GM08714 (cell line): ENCODE measurements around the gene DACH1.

ENCODE experiments used
- H3K4me3 ChIP-seq: fragments of 200-500 bp; sonication (Bioruptor generic); 2 replicates; pipeline ENCODE4 v1.5.1; 2014; ENCODE audit warnings: mild to moderate bottlenecking, low read length, inconsistent platforms
- ZNF274 ChIP-seq: IDR thresholded peaks from 2 replicates; pipeline ENCODE4 v1.6.1; 2012; ENCODE audit warnings: mild to moderate bottlenecking, low read depth, low read length

DACH1 gene

DNA sequence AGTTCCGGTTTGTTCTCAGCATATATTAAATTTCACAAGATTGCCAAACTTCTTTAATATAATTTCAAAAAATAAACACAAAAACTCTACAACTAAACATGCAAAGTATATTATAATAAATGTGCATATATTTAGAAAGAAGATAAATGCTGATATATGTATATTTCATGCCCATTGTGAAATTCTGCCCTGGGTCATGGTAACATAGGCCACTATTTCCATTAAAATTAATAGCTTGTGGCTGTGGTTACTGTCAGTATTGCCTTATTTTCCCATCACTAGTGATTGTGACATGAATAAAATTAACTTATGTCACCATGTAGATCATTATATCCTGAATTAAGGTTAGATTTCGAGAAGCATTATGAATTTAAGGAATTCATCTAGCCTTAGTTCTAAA, 410.9 kb downstream of the DACH1 start:
- no peak for TF ChIP-seq ZNF274
- H3K4me3 ChIP-seq = no peak overlapping the region

DNA sequence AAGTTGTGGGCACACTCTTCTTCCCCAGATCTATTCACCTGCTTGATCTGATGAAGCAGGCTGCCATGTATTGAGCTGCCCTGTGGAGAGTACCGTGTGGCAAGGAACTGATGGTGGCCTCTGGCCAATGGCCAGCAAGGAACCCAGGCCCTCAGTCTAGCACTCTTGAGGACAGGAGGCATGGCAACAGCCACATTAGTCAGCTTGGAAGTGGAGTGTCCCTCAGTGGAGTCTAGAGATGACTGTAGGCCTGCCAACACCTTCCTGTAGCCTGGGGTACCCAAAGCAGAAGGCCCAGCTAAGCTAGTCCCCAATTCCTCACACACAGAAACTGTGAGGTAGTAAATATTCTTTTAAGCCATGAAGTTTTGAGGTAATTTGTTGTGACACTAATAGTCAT, 412.5 kb downstream of the DACH1 start:
- no peak for TF ChIP-seq ZNF274
- H3K4me3 ChIP-seq = no peak overlapping the region

DNA sequence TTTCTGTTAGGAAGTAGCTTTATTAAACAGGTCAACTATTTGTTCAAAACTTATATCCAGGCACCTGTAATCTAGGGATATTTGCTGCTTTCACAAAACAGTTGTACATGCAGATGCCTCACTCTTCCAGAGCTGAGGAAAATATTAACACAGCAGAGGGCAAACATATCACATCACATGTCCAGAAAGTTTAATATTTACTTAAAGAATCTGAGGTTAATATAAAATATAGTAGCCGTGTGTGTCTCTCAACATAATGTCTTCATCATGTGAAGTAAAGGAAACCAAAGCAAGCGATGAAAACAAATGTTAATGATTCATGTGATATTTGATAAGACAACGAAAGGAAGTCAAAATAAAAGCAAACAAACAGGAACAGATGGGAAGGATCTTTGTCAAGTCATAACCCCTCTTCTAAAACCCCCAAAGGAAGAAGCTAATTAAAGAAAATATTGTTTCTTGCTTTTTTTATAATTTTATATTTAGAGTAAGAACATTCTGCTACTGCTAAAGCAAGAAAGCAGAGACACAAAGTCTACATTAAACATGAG, 418.8 kb downstream of the DACH1 start:
- TF ChIP-seq ZNF274 = no peak
- no peak overlapping the region for H3K4me3 ChIP-seq

DNA sequence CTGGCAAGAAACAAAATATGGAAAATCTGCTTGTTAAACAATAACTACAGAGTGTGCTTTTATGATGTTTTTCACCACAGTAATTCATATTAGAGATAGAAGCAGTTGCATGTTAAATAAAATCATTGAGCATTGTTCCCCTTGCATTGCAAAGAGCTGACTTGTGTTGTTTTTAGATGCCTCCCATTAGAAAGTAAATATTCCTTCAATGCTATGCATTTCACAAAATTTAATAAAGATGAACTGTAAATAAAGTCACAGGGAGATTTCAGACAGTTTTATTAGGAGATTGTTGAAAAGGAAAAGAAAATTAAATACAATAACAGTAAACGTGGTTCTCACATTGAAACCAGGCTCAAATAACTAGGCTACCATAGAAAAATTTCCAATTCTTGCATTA, 429.3 kb downstream of the DACH1 start:
- no peak overlapping the region for H3K4me3 ChIP-seq
- TF ChIP-seq ZNF274 = no peak

DNA sequence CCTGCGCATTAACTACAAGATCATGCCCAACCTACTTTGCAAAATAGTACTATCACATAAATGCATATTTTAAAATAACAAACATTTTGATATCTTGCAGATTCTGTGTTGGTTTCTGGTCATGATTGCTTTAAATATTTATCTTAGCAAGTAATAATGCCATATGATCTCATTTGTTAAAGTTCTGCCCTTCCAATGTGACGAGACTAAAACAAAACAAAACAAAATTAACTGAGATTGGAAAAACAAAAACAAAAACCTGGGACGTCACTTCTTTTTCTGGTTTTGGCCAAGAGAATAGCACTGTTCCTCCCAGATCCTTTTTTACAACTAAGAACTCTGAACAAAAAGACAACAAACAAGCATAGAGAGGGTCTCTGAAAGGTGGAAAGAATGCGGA, 436.3 kb downstream of the DACH1 start:
- TF ChIP-seq ZNF274 = no peak
- H3K4me3 ChIP-seq = no peak overlapping the region

DNA sequence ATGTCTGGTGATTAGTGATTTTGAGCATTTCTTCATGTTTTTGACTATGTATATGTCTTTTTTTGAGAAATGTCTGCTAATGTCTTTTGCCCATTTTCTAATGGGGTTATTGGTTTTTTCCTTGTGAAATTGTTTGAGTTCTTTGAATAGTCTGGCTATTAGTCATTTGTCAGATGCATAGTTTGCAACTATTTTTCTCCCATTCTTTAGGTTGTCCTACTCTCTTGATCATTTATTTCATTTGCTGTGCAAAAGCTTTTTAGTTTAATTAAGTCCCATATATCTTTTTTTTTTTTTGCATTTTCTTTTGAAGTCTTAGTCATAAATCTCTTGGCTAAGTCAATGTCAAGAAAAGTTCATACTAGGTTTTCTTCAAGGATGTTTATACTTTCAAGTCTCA, 449.8 kb downstream of the DACH1 start:
- TF ChIP-seq ZNF274 = no peak
- H3K4me3 ChIP-seq = no peak overlapping the region

DNA sequence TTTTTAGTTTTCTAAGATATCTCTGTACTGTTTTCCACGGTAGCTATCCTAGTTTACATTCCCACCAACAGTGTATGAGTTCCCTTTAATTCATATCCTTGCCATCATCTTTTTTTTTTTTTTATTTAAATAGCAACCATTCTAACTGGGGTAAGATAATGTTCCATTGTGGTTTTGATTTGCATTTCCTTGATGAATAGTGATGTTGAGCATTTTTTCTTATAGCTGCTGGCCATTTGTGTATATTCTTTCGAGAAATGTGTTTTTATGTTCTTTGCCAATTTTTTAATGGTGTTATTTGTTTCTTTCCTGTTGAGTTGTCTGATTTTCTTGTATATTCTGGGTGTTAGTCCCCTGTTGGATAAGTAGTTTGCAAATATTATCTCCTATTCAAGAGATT, 454.8 kb downstream of the DACH1 start:
- H3K4me3 ChIP-seq = no peak overlapping the region
- no peak for TF ChIP-seq ZNF274

DNA sequence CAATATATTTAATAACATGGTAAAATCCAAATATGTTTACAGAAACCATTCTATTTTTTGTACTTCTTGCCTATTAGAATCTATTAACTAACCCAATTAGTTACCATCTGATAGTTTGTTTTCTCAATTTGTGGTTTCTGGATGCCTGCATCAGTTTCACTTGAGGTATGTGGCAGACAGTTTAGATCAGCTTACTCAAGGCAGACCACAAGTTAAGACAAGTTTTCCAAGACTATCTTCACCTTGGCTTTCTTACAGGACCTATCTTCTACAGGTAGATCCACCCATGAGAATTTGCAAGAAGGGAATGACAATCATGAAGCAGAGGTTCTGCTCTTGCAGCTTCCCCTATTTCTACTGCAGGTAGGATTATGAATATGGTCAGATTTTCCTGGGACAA, 458.6 kb downstream of the DACH1 start:
- no peak for TF ChIP-seq ZNF274
- no peak overlapping the region for H3K4me3 ChIP-seq

DNA sequence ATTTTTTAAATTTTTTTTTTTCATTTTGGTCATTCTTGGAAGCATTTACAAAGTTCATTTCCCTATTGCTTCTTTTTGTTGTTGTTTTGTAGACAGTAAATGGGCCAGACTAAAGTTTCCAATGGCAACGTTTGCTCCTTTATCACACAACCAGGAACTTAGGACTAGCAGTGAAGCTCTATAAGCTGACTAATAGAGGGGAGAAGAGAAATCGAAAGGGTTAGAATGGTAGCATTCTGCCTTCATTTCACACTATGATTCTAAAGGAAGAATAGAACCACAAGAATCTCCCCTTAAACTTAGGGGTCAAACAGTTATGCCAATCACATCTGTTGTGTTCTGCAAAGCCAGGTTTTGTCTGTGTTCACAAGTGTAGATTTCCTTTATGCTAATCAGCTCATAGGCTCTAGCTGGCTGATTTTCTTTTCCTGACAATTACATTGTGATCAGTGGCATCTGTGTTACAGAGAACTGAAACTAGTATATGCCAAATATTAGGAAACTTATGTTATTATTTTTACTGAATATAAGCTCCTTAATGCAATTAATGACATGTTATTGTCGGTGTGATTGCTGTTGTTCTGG, 467.3 kb downstream of the DACH1 start:
- no peak for TF ChIP-seq ZNF274
- no peak overlapping the region for H3K4me3 ChIP-seq

DNA sequence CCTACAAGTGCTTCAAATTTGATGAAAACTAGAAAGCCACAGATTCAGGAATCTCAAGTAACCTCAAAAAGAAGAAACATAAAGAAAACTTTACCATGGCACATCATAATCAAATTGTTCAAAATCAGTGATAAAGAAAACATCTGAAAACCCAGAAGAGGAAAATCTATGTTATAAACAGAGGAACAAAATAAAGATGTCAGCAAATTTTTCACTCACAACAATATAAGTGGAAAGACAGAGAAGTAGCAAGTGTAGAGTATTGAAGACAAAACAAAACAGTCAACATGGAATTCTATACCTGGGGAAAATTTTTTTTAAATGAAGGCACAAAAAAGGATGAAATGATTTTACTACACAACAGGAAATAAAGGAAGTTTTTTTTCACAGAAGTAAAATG, 470.9 kb downstream of the DACH1 start:
- TF ChIP-seq ZNF274 = no peak
- no peak overlapping the region for H3K4me3 ChIP-seq

DNA sequence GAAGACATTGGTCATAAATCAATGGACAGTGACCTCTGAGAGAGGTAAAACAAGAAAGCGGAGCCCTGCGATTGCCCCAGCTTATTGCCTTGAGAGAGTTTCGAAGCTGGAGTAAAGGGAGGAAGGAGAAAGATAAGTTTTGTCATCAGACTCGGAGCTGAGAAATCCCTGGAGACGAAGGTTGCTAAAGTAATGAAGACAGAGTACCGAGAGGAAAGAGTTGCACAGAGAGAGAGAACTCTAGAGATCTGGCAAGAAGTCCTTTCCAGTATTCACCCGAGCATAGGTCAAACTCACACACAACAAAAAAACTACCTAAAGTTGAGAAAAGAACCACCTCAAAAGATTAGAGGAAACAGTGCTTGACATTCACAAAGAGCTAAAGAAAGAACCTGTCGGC, 472.0 kb downstream of the DACH1 start:
- no peak overlapping the region for H3K4me3 ChIP-seq
- TF ChIP-seq ZNF274 = no peak

DNA sequence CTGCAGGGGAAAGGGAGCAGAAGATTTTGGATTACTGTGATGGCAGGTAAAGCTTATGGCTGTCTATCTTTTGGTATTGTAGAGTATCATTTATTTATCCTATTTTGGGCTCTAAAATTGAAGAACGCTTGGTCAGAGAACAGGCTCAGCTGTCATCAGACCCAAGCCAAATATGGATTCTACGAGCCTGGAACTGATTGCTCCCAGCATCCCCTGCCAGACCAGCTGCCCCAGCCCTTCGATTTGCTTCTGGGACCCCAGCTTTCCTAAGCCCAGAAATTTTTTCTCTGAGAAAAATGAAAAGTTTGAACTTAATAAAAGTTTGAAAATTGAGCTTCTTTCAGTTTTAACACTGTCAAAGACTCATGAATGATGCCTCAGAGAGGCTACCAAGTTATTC, 472.8 kb downstream of the DACH1 start:
- no peak for TF ChIP-seq ZNF274
- H3K4me3 ChIP-seq = no peak overlapping the region
